BLaER1 treated with 17β-estradiol and CSF1 and Interleukin-3, amounts not matched to agents 10 nM and 100 nM (cell line): ENCODE results near the gene ABCC9.
"Not testable (repeated sequence)": the region's sequence is repeated elsewhere in the genome, so short reads cannot be mapped to it uniquely, and the experiment has no call there.

Source experiments
- H3K27ac ChIP-seq, 11 experiments: shearing (Covaris generic); formaldehyde crosslinking; 2 replicates each; pipeline ENCODE4 v1.8.1; 2022
- H3K27me3 ChIP-seq, 11 experiments: shearing (Covaris generic); formaldehyde crosslinking; 2 replicates each; pipeline ENCODE4 v1.8.1; 2022
- H3K36me3 ChIP-seq, 11 experiments: shearing (Covaris generic); formaldehyde crosslinking; 2 replicates each; pipeline ENCODE4 v1.8.1; 2022
- H3K4me1 ChIP-seq, 10 experiments: shearing (Covaris generic); formaldehyde crosslinking; 2 replicates each; pipeline ENCODE4 v1.8.1; 2022
- H3K4me2 ChIP-seq, 11 experiments: shearing (Covaris generic); formaldehyde crosslinking; 2 replicates each; pipeline ENCODE4 v1.8.1; 2022
- H3K4me3 ChIP-seq, 10 experiments: shearing (Covaris generic); formaldehyde crosslinking; 2 replicates each; pipeline ENCODE4 v1.8.1; 2022
- H3K9ac ChIP-seq, 11 experiments: shearing (Covaris generic); formaldehyde crosslinking; 2 replicates each; pipeline ENCODE4 v1.8.1; 2022
- H3K9me3 ChIP-seq, 11 experiments: shearing (Covaris generic); formaldehyde crosslinking; replicated peaks in 1 of 11; 2 replicates each; pipeline ENCODE4 v1.8.1; 2022
- H4K20me1 ChIP-seq, 11 experiments: shearing (Covaris generic); formaldehyde crosslinking; 2 replicates each; pipeline ENCODE4 v1.8.1; 2022
- Cebpa-rat ChIP-seq, 11 experiments: shearing (Covaris generic); IDR thresholded peaks; 2 replicates each; pipeline ENCODE4 v1.8.1; 2022

The ABCC9 gene

GRCh38 chr12:21795648-21796328 lies 145.4 kb downstream of the ABCC9 start:
- Histone ChIP-seq H3K4me2 (no peak overlapping the region), H3K9ac (no peak overlapping the region), H3K9me3 (no peaks in the 10 kb centered on the region), H3K4me3 (no peak overlapping the region), H3K27me3 (no peaks in the 10 kb centered on the region), H3K4me1 (no peaks in the 10 kb centered on the region), H3K27ac (no peak overlapping the region), H3K36me3 (no peaks in the 10 kb centered on the region), H4K20me1 (no peaks in the 10 kb centered on the region)
- no peak for TF ChIP-seq Cebpa-rat (IDR thresholded peaks at IDR 0.05)

GRCh38 chr12:21794807-21795595 lies 146.2 kb downstream of the ABCC9 start:
- not testable (repeated sequence) for H3K9ac ChIP-seq, H3K36me3 ChIP-seq, H3K27ac ChIP-seq, H3K4me2 ChIP-seq, H3K9me3 ChIP-seq, H3K27me3 ChIP-seq, H3K4me3 ChIP-seq, H4K20me1 ChIP-seq, H3K4me1 ChIP-seq

- not testable (repeated sequence) for H3K27me3 ChIP-seq, H4K20me1 ChIP-seq, H3K9ac ChIP-seq, H3K4me1 ChIP-seq, H3K4me3 ChIP-seq, H3K9me3 ChIP-seq, H3K4me2 ChIP-seq, H3K27ac ChIP-seq, H3K36me3 ChIP-seq
These were observed 151.5 kb downstream of the ABCC9 start for GRCh38 chr12:21789687-21790086.

DNA sequence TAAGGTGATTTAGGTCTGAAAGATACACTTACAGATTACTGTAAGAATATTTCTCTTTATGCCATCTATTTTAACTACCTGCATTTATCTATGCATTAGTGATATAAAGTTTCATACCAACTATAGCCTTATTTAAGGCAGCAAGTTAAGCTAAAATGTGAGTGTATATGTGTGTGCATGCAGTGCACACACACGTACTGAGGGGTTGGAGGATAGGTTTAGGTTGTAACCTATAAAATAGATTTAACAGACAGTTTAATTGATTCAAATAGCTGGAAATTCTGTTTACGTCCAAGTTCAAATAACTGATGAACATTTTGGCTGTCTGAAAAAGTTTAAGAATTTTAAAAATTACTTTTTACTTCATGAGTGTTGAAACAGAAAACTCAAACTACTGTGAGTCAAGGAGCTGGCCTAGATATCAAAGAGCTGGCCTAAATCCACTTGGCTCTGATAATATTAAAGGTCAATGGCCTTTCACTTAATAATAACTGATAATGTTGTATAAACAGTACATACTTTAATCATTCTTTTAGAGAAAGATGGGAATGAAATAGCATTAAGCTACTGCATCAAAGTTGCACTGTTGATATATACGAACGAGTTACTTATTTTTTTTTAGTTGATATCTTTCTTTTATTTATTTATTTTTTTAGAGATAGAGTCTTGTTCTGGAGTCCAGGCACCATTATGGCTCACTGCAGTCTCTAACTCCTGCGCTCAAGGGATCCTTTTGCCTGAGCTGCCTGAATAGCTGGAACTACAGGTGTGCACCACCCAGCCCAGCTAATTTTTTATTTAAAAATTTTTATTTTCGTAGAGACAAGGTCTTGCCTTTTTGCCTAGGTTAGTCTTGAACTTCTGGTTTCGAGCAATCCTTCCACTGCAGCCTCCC lies 152.9 kb downstream of the ABCC9 start:
- H3K4me3 ChIP-seq = no peak overlapping the region
- H3K27ac ChIP-seq = no peak overlapping the region
- H3K4me2 ChIP-seq = no peak overlapping the region
- no peaks in the 10 kb centered on the region for H3K4me1 ChIP-seq
- H3K9me3 ChIP-seq = no peaks in the 10 kb centered on the region; a peak in 1 of 22 replicates
- H3K9ac ChIP-seq = no peak overlapping the region
- H3K27me3 ChIP-seq = no peaks in the 10 kb centered on the region
- no peaks in the 10 kb centered on the region for H3K36me3 ChIP-seq
- TF ChIP-seq Cebpa-rat (IDR thresholded peaks at IDR 0.05) = no peak
- H4K20me1 ChIP-seq = no peaks in the 10 kb centered on the region

DNA sequence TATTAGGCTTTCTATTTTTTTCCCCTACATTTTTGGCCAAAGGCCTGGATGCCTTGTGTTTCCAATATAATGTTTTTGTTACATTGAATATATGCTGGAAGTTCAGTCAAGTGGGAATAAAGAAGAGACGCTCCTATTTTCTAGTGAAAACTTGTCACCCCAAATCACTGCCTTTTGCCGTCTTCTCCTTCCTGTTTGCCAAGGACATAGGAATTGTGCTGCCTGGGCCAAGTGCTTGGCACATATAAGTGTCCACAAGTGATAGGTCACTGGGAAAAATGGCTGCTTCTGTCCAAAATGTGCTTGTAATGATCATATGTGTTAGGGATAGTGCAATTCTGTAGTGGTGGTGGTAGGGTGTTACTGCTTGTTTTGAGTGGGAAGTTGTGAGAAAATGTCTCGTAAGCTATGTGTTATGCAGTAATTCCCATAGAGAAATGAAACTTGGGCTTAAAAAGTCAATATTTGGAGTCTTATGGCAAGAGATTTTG lies 155.1 kb downstream of the ABCC9 start:
- H3K27ac ChIP-seq = no peak overlapping the region
- H4K20me1 ChIP-seq = no peaks in the 10 kb centered on the region
- no peaks in the 10 kb centered on the region for H3K27me3 ChIP-seq
- no peak overlapping the region for H3K4me2 ChIP-seq
- TF ChIP-seq Cebpa-rat (IDR thresholded peaks at IDR 0.05) = no peak
- H3K36me3 ChIP-seq = no peaks in the 10 kb centered on the region
- H3K4me3 ChIP-seq = no peak overlapping the region
- H3K9me3 ChIP-seq = no peaks in the 10 kb centered on the region; a peak in 1 of 22 replicates
- H3K9ac ChIP-seq = no peak overlapping the region
- H3K4me1 ChIP-seq = no peaks in the 10 kb centered on the region

DNA sequence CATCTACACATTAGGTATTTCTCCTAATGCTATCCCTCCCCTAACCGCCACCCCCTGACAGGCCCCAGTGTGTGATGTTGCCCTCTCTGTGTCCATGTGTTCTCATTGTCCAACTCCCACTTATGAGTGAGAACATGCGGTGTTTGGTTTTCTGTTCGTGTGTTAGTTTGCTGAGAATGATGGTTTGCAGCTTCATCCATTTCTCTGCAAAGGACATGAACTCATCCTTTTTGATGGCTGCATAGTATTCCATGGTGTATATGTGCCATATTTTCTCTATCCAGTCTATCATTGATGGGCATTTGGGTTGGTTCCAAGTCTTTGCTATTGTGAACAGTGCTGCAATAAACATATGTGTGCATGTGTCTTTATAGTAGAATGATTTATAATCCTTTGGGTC lies 158.5 kb downstream of the ABCC9 start:
- not testable (repeated sequence) for H3K9ac ChIP-seq, H4K20me1 ChIP-seq, H3K27me3 ChIP-seq, H3K4me3 ChIP-seq, H3K36me3 ChIP-seq, H3K4me1 ChIP-seq, H3K9me3 ChIP-seq, H3K27ac ChIP-seq, H3K4me2 ChIP-seq

GRCh38 chr12:21780786-21781185 lies 160.4 kb downstream of the ABCC9 start:
- no peak overlapping the region for H3K9ac ChIP-seq
- no peaks in the 10 kb centered on the region for H4K20me1 ChIP-seq
- no peak overlapping the region for H3K4me3 ChIP-seq
- H3K9me3 ChIP-seq = no peaks in the 10 kb centered on the region
- H3K27me3 ChIP-seq = peaks cover 0 to 1% (median 0%) of the 10 kb centered on the region in 11 experiments; a peak in 3 of 22 replicates
- H3K4me2 ChIP-seq = no peak overlapping the region
- H3K36me3 ChIP-seq = no peaks in the 10 kb centered on the region
- H3K4me1 ChIP-seq = no peaks in the 10 kb centered on the region
- H3K27ac ChIP-seq = no peak overlapping the region
- TF ChIP-seq Cebpa-rat (IDR thresholded peaks at IDR 0.05) = no peak

- peaks cover 0 to 7% (median 0%) of the 10 kb centered on the region in 11 experiments; a peak in 2 of 22 replicates for H3K9me3 ChIP-seq
- no peaks in the 10 kb centered on the region for H4K20me1 ChIP-seq
- H3K27ac ChIP-seq = no peak overlapping the region
- H3K4me3 ChIP-seq = no peak overlapping the region
- peaks cover 4 to 26% (median 23%) of the 10 kb centered on the region in 11 experiments; a peak in 21 of 22 replicates for H3K27me3 ChIP-seq
- no peak overlapping the region for H3K4me2 ChIP-seq
- H3K4me1 ChIP-seq = no peaks in the 10 kb centered on the region
- no peak overlapping the region for H3K9ac ChIP-seq
- no peak for TF ChIP-seq Cebpa-rat (IDR thresholded peaks at IDR 0.05)
- no peaks in the 10 kb centered on the region for H3K36me3 ChIP-seq
These were observed 165.1 kb downstream of the ABCC9 start for GRCh38 chr12:21776175-21776574.

DNA sequence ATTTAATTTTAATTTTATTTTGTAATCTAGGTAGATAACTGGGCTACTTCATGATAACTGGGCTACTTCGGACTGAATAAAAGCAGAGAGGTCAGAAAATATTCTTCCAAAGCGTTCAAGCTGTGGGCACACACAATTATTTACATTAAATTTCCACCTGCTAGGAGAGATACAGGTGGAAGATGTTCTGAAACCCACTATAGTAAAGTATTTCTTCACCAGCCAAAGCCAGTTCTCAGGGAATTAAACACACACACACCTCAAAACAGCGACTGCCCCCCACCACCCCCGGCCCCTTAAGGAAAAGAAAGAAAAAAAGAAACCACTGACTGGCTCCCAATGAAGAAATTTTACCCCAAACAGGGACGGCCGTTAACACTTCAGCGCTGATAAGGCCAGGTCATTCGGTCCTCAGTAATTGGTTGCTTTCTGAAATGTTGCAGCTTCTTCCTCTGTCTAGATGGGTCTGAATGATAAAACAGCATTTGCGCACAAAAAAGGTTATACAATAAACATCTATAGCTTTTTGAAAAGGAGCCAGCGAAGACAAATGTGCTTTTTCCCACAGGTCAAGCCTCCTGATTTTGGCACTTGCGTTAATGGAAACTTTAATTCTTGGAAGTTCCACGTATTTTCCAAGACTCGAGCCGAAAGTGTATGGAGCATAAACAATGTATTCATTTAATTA lies 165.9 kb downstream of the ABCC9 start:
- H3K4me1 ChIP-seq = no peaks in the 10 kb centered on the region
- no peaks in the 10 kb centered on the region for H4K20me1 ChIP-seq
- no peak overlapping the region for H3K4me3 ChIP-seq
- H3K4me2 ChIP-seq = no peak overlapping the region
- H3K27me3 ChIP-seq = peaks cover 4 to 26% (median 23%) of the 10 kb centered on the region in 11 experiments; a peak in 21 of 22 replicates
- no peak overlapping the region for H3K9ac ChIP-seq
- H3K27ac ChIP-seq = no peak overlapping the region
- peaks cover 0 to 7% (median 0%) of the 10 kb centered on the region in 11 experiments; a peak in 2 of 22 replicates for H3K9me3 ChIP-seq
- TF ChIP-seq Cebpa-rat (IDR thresholded peaks at IDR 0.05) = no peak
- no peaks in the 10 kb centered on the region for H3K36me3 ChIP-seq
